ENCODE measurements around the gene TARS3.

Gene TARS3

GRCh38 chr15:101702077-101702476, 22.2 kb downstream of the TARS3 start:
- no peak for DNase-seq (ENCODE audit: low read depth in 3 of 3, low spot score in 1 of 3)

- DNase-seq (ENCODE audit: low read depth in 3 of 3, low spot score in 1 of 3), result no peak
Measured at GRCh38 chr15:101698314-101698713, 26.0 kb downstream of the TARS3 start.

- no peak for DNase-seq (ENCODE audit: low read depth in 3 of 3, low spot score in 1 of 3)
Measured at GRCh38 chr15:101697488-101697887, 26.8 kb downstream of the TARS3 start.

- no peak for DNase-seq (ENCODE audit: low read depth in 3 of 3, low spot score in 1 of 3)
Measured at GRCh38 chr15:101696829-101697228, 27.4 kb downstream of the TARS3 start.

DNA sequence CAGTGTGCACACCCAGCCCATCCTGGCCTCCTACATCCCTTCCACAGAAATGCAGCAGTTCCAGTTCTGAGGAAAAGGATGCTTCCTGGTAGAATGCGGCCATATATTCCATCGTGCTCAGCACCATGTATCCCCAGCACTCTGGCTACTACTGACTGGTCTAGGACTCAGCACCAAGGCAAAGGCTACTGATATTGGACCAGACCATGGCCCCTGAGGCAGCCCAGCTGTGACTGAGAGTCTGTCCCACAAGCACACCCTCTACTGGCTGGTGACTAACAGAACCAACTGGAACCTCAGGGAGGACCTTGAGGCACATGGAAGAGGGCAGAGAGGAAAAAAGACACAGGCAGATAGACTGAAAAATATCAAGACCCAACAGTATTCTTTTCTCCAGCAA, 30.0 kb downstream of the TARS3 start:
- no peak for DNase-seq (ENCODE audit: low read depth in 3 of 3, low spot score in 1 of 3)

GRCh38 chr15:101692801-101693598, 31.3 kb downstream of the TARS3 start:
- no peak for DNase-seq (ENCODE audit: low read depth in 3 of 3, low spot score in 1 of 3)

DNA sequence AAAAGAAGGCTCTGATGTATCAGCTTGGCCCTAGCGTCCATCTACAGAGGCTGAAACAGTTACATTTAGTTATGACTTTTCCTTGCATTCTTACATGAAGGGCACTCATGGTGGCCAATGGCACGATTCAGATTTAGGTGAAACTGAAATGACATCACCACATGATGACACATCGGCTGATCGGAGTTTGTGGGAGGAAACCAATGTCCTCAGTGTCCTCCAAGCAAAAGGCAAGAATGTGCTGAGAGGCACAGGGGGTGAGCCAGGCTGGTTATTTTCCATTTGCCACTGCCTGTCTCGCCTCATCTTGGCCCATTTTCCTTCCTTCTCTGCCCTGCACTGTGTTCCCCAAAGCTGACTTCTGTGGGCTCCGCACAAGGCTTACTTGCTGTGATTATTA, 34.4 kb downstream of the TARS3 start:
- DNase-seq (ENCODE audit: low read depth in 3 of 3, low spot score in 1 of 3), result no peak

GRCh38 chr15:101686718-101687117, 37.6 kb downstream of the TARS3 start:
- no peak for DNase-seq (ENCODE audit: low read depth in 3 of 3, low spot score in 1 of 3)

GRCh38 chr15:101684877-101685276, 39.4 kb downstream of the TARS3 start:
- no peak for DNase-seq (ENCODE audit: low read depth in 3 of 3, low spot score in 1 of 3)

GRCh38 chr15:101684384-101684783, 39.9 kb downstream of the TARS3 start:
- no peak for DNase-seq (ENCODE audit: low read depth in 3 of 3, low spot score in 1 of 3)

DNA sequence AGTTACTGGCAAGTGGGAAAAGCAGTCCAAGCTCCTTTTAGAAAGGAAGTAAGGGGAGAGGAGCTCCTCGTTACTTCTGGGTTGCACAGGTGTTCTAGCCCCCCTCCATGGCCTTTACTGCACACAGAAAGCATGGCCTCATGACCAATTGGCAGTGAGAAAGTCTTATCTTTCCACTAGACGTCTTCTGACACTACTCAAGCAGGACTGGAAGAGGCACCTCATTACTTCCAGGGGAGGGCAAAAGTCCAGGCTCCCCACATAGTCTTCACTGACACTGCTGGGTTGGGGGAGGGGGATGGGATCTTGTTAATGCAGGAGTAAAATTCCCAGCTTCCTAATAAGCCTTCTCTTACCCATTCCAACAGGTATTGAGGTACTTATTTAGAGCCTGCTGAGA, 44.5 kb downstream of the TARS3 start:
- no peak for DNase-seq (ENCODE audit: low read depth in 3 of 3, low spot score in 1 of 3)

DNA sequence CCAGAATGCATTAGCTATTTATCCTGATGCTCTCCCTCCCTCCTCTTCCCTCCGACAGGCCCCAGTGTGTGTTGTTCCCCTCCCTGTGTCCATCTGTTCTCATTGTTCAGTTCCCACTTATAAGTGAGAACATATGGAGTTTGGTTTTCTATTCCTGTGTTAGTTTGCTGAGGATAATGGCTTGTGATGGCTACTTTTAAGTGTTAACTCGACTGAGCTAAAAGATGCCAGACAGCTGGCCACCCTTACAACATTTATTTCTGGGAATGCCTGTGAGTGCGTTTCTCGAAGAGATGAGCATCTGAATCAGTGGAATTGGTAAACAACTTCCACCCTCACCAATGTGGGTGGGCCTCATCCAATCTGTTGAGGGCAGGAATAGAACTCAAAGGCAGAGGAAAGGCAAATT, 47.3 kb downstream of the TARS3 start:
- DNase-seq (ENCODE audit: low read depth in 3 of 3, low spot score in 1 of 3), result no peak

GRCh38 chr15:101675796-101676582, 48.3 kb downstream of the TARS3 start:
- DNase-seq (ENCODE audit: low read depth in 3 of 3, low spot score in 1 of 3), result no peak

DNA sequence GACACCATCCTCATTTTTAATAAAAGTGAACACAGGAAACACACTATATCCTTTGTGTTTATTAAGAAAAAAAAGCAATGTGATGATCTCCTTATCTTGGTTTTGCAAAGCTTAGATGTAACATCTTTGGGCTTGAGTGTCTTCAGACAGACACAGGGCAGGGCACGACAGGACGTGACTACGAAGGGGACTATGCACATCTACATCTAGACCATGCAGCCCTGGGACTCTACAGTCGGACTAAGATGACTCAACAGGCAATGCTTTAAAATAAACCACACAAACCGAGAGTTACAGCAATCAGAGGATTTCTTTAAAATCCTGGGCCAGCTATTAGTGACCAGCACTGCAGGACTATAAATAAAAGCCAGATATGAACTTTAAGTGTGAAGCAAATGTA, 49.3 kb downstream of the TARS3 start:
- DNase-seq (ENCODE audit: low read depth in 3 of 3, low spot score in 1 of 3), result no peak

DNA sequence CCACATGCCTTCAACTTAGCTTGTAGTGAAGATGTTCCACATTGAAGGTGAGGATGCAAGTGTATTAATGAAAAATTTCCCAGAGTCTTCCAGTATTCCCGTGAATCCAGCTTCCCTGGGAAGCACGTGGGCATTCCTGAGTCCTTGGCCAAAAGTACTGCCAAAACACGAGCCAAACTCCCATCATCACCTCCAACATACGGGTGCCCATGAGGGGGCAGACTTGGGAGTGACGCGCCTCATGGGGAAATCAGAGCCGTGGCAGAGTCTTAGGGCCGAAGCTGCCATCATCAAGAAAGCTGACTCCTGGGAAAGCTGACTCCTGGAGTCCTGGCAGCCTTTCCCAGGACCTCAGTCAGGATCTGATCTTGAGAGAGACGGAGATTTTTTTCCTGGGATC, 52.0 kb downstream of the TARS3 start:
- no peak for DNase-seq (ENCODE audit: low read depth in 3 of 3, low spot score in 1 of 3)

DNA sequence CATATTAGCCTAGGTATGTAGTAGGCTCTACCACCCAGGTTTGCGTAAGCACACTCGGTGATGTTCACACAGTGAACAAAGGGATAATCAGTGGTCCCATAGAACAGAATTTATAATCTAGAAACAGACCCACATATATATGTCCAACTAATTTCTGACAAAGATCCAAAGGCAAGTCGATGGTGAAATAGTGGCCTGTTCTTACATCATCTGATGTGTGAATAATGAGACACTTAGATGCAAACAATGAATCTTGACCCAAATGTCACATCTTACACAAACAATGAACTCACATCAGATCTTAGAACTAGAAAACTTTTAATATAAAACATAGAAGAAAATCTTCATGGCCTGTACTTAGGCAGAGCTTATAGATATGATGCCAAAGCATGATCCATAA, 54.5 kb downstream of the TARS3 start:
- no peak for DNase-seq (ENCODE audit: low read depth in 3 of 3, low spot score in 1 of 3)

DNA sequence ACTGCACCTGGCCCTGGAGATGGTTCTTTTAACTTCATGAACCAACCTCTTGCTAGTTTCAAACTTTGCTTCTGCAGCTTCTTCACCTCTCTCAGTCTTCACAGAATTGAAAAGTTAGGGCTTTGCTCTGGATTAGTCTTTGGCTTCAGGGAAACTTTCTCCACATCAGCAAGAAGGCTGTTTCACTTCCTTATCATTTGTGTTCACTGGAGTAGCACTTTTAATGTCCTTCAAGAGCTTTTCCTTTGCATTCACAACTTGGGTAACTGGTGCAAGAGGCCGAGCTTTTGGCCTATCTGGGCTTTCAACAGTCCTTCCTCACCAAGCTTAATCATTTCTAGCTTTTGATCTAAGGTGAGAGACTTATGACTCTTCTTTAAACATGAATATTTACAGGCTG, 56.4 kb downstream of the TARS3 start:
- no peak for DNase-seq (ENCODE audit: low read depth in 3 of 3, low spot score in 1 of 3)

DNA sequence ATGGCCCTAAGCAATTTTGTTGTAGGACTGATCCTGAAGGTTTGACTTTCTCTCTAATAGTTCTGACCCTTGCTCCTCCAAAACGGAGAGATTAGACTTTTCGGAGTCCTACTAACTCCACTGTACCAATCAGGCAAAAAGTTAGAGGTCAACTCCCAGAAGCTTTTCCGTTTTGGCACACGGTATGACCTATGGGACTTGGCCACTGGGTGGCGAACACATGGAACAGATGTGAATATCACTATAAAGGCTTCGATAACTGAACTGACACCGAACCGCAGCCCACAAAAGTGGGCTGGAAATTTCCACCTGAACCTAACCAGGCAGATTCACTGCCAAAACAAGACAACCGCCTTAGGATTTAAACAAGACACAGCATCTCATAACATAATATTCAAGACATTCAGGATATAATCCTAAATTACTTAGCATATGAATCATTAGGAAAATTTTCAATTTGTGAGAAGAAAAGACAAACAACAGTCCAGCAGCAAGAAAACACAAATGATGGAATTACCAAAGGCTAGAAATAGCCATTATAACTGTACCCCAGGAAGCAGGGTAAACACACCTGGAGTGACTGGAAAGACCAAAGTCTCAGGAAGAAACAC, 59.9 kb downstream of the TARS3 start:
- no peak for DNase-seq (ENCODE audit: low read depth in 3 of 3, low spot score in 1 of 3)

DNA sequence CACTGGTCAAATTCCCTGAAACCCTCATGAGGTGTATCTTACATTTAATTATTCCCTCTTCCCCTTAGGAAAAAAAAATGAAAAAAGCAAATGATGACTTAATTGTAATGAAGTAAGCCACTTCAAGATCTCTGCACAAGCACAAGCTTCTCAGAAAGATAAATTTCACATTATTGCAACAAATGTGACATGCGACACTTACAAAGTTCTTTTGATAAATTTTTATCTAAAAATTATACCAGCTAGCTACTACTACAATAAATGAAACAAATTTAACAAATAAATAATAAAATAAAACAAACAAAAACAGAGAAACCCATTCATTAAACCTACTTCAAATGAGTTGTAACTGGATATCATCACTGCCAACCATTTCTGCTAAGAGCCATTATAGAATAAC, 62.1 kb downstream of the TARS3 start:
- no peak for DNase-seq (ENCODE audit: low read depth in 3 of 3, low spot score in 1 of 3)

DNA sequence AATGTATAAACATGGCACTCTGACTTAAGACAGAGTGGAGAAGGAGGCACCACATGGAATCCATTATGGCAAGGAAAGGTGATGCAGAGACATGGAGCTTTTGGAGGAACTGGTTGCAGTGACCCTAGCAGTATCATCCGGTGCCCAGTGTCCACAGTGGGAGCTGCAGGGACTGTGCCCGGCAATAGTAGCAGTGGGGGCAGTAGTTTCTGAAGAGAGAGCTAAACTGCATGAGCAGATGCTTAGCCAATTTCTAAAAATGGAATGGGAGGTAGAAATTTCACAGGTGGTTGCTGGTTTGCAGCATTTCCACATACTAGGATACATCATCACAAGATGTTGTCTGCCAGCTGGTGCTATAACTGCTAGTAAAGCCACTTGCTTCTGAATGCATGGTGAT, 64.3 kb downstream of the TARS3 start:
- no peak for DNase-seq (ENCODE audit: low read depth in 3 of 3, low spot score in 1 of 3)

GRCh38 chr15:101657968-101658784, 66.1 kb downstream of the TARS3 start:
- no peak for DNase-seq (ENCODE audit: low read depth in 3 of 3, low spot score in 1 of 3)

All from stimulated activated CD4-positive, alpha-beta T cell treated with anti-CD3 and anti-CD28 coated beads, TNF-alpha, amount 100 ng/mL, for 1 hour (primary cell).